CD8-positive, alpha-beta memory T cell (primary cell): ENCODE data around the gene IMPACT. TPM values are rescaled to one million over a fixed set of nuclear protein-coding genes. Genes with fewer than 3 reads are reported as not detected.

Source experiments
- CTCF ChIA-PET: fragments of 350-600 bp; sonication (Branson Sonifier 250); formaldehyde crosslinking; loops from one replicate; lab custom pipeline; 2021; ENCODE audit warnings: antibody characterized with exemption; lab: Charles Lee
- POLR2A ChIA-PET: fragments of 350-600 bp; sonication (Branson Sonifier 250); formaldehyde crosslinking; loops from one replicate; lab custom pipeline; 2021; ENCODE audit warnings: antibody characterized with exemption; lab: Charles Lee
- DNase-seq, 5 donors: peaks; one replicate each; pipeline versions ENCODE4 v3.0.0 to v3.0.0-alpha.2; 2020 to 2022; ENCODE audit warnings: mixed read lengths in 1 of 5
- H3K27ac ChIP-seq: one replicate; pipeline ENCODE4 v1.7.0; 2013; ENCODE audit warnings: low read depth, mild to moderate bottlenecking, low read length, moderate library complexity
- H3K27me3 ChIP-seq: 2 replicates; pipeline ENCODE4 v1.7.0; 2013; ENCODE audit warnings: low read length, mild to moderate bottlenecking; ENCODE audit not compliant: insufficient read depth, poor library complexity, severe bottlenecking
- H3K36me3 ChIP-seq: 2 replicates; pipeline ENCODE4 v1.7.0; 2013; ENCODE audit warnings: mild to moderate bottlenecking, low read length, moderate library complexity; ENCODE audit not compliant: insufficient read depth
- H3K4me1 ChIP-seq: 2 replicates; pipeline ENCODE4 v1.7.0; 2013; ENCODE audit warnings: mild to moderate bottlenecking, low read length, moderate library complexity; ENCODE audit not compliant: insufficient read depth
- H3K4me3 ChIP-seq: 2 replicates; pipeline ENCODE4 v1.7.0; 2013; ENCODE audit warnings: mild to moderate bottlenecking, low read length
- H3K9me3 ChIP-seq: 2 replicates; pipeline ENCODE4 v1.7.0; 2013; ENCODE audit warnings: mild to moderate bottlenecking, low read length
- H3K27ac Mint-ChIP-seq, 8 donors: one replicate each; pipeline ENCODE4 v1.8.0; 2020 to 2021; ENCODE audit warnings: mixed read lengths in 8 of 8, mild to moderate bottlenecking in 6 of 8, inconsistent platforms in 3 of 8, moderate library complexity in 3 of 8
- H3K27me3 Mint-ChIP-seq, 2 donors: one replicate each; pipeline ENCODE4 v1.8.0; 2020 to 2021; ENCODE audit warnings: mixed read lengths in 2 of 2, mild to moderate bottlenecking in 1 of 2, moderate library complexity in 1 of 2
- H3K36me3 Mint-ChIP-seq, 3 donors: one replicate each; pipeline ENCODE4 v1.8.0; 2020 to 2021; ENCODE audit warnings: mixed read lengths in 3 of 3, inconsistent platforms in 1 of 3, mild to moderate bottlenecking in 1 of 3
- H3K4me1 Mint-ChIP-seq, 3 donors: one replicate each; pipeline ENCODE4 v1.8.0; 2020 to 2021; ENCODE audit warnings: mixed read lengths in 3 of 3, inconsistent platforms in 1 of 3, mild to moderate bottlenecking in 1 of 3
- H3K4me3 Mint-ChIP-seq, 7 donors: one replicate each; pipeline ENCODE4 v1.8.0; 2020 to 2021; ENCODE audit warnings: mixed read lengths in 7 of 7, mild to moderate bottlenecking in 6 of 7, moderate library complexity in 4 of 7, inconsistent platforms in 2 of 7
- H3K9me3 Mint-ChIP-seq, 5 donors: one replicate each; pipeline ENCODE4 v1.8.0; 2020 to 2022; ENCODE audit warnings: mixed read lengths in 5 of 5, mild to moderate bottlenecking in 3 of 5, moderate library complexity in 2 of 5, inconsistent platforms in 1 of 5
- polyA plus RNA-seq: library from polyadenylated mRNA; unstranded; fragments of 300-500 nt; fragmentation: Illumina TruSeq; gene quantifications from one replicate; pipeline ENCODE4 v1.2.3, GENCODE V29; 2021
- total RNA-seq, 2 experiments: library from RNA; stranded (reverse); gene quantifications; one replicate each; pipeline ENCODE4 v1.2.3, GENCODE V29; 2021

IMPACT gene, protein sequence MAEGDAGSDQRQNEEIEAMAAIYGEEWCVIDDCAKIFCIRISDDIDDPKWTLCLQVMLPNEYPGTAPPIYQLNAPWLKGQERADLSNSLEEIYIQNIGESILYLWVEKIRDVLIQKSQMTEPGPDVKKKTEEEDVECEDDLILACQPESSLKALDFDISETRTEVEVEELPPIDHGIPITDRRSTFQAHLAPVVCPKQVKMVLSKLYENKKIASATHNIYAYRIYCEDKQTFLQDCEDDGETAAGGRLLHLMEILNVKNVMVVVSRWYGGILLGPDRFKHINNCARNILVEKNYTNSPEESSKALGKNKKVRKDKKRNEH
- total RNA-seq = 10 to 100 TPM; 10.6 to 11.3 TPM
- polyA plus RNA-seq = 9.1 TPM

DNA sequence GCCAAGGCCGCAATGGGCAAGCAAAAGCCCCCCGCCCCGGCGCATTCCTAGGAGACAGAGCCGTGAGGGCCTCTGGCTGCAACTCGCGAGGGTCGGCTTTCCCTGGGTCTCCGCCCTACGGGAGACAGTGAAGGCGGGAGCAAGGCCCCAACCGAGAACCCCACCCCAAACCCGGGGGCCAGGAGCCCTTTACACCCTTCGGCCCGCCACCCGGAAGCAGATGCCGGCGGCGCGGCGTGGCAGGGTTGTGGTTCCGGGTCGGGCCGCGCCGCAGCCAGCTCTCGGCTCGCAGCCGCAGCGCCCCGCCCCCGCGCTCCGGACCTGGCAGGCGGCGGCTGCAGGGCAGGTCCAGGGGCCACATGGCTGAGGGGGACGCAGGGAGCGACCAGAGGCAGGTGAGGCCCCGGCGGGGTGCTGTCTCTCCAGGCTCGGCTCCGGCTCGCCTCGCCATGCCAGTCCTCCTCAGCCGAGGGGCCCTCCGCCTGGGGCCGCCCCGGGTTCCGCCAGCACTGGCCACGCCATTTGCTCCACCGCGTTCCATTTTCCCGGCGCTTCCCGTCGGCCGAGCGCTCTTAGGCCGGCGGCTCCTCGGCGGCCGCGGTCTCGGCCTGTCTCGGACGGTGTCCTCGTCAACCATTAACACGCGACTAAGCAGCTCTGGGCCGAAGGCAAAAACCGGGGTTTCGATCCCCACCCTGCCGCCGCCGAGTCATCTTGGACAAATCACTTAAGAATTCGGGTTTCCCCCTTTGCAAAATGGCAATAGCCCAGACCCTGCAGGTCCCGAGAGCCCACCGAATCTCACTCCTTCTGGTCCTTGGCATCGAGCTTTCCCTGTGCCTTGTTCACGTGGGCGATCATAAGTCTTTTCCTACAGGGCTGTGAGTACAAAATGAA lies at the start of gene IMPACT:
TSS of gene IMPACT (plus strand) at position 273 of the 897 bp plus-strand sequence. CDS start at position 360, 87 bp downstream.
- ChIA-PET CTCF (no interaction called here), POLR2A (no interaction called here)
- Histone ChIP-seq H3K9me3 (no peaks in the 10 kb centered on the region), H3K36me3 (no peaks in the 10 kb centered on the region), H3K27ac (peak within 1 kb of the TSS; percentile 29), H3K27me3 (no peaks in the 10 kb centered on the region), H3K4me3 (peak within 1 kb of the TSS; percentile 72), H3K4me1 (peaks cover 4% of the 10 kb centered on the region)
- Mint-ChIP-seq H3K27ac (peak within 1 kb of the TSS in 6 of 8 donors; percentile 69 to 97 (median 84)), H3K9me3 (peaks cover 0 to 12% (median 8%) of the 10 kb centered on the region in 5 donors), H3K27me3 (peaks cover 4 to 28% of the 10 kb centered on the region in 2 donors), H3K36me3 (peaks cover 13 to 31% (median 20%) of the 10 kb centered on the region in 3 donors), H3K4me3 (peak within 1 kb of the TSS; percentile 85 to 94 (median 89)), H3K4me1 (peaks cover 18 to 25% (median 22%) of the 10 kb centered on the region in 3 donors)
- DNase-seq = peak; percentile 64 to 79 (median 72)

DNA sequence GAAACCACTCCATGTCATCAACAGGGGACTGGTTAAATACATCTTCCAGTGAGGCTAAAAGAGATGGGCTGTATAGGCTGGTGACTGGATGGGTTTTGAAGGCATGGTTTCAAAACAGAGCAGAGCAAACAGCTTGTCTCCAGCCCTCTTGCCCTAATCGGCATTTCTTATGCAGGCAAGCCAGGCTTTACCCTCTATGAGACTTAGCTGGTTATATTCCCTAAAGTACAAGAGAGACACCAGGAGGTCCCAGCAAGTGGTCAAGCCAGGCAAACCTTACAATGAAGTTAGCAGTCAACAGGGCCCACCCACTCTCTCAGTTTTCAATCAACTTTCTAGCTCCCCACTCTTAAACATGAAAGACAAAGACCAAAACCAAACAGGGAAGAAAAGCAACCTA lies 47.9 kb upstream of the IMPACT start:
- Mint-ChIP-seq H3K27ac (no peak overlapping the region), H3K36me3 (no peaks in the 10 kb centered on the region), H3K4me3 (no peak overlapping the region), H3K4me1 (no peaks in the 10 kb centered on the region), H3K9me3 (no peaks in the 10 kb centered on the region), H3K27me3 (peaks cover 3 to 4% of the 10 kb centered on the region in 2 donors)
- no peaks in the 10 kb centered on the region for H3K36me3 ChIP-seq
- H3K4me1 ChIP-seq = no peaks in the 10 kb centered on the region
- ChIA-PET CTCF (no interaction called here), POLR2A (no interaction called here)
- H3K9me3 ChIP-seq = no peaks in the 10 kb centered on the region
- DNase-seq = no peak
- no peak overlapping the region for H3K4me3 ChIP-seq
- no peaks in the 10 kb centered on the region for H3K27me3 ChIP-seq
- H3K27ac ChIP-seq = no peak overlapping the region

DNA sequence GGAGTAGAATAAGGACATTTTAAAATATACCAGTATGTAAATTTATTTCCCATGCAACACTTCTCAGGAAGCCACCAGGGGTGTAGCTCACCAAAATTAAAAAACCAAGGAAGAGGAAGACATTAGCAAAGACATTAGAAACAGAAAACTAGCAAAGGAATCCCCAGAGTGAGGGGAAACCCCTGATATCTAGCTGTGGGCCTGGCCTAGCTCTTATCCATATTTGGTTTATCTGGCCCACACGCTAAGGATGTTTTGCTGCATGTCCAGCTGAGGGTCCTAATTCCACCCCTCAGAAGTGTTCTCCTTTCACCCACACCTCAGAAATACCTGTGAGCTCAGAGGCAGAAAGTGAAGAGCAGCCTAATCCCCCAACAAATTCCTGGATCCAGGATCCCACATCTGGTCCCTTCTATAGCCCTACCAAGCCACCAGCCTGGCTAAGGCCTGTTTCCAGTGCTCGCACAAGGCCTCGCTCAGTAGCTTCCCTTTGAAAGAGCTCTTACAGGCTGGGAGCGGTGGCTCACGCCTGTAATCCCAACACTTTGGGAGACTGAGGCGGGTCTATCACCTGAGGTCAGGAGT lies 46.2 kb upstream of the IMPACT start:
- Histone ChIP-seq H3K36me3 (no peaks in the 10 kb centered on the region), H3K4me1 (no peaks in the 10 kb centered on the region), H3K27me3 (no peaks in the 10 kb centered on the region), H3K4me3 (no peak overlapping the region), H3K27ac (no peak overlapping the region), H3K9me3 (no peaks in the 10 kb centered on the region)
- H3K9me3 Mint-ChIP-seq = no peaks in the 10 kb centered on the region
- POLR2A ChIA-PET = no interaction called here
- peaks cover 0 to 4% (median 0%) of the 10 kb centered on the region in 3 donors for H3K36me3 Mint-ChIP-seq
- no peak for DNase-seq
- no peak overlapping the region for H3K27ac Mint-ChIP-seq
- H3K27me3 Mint-ChIP-seq = peaks cover 3 to 7% of the 10 kb centered on the region in 2 donors
- CTCF ChIA-PET = interaction anchor here (1.8 kb wide), 1 partner anchor 10 kb away, joined by 4 read pairs; no protein-coding TSS in a partner anchor
- no peak overlapping the region for H3K4me3 Mint-ChIP-seq
- no peaks in the 10 kb centered on the region for H3K4me1 Mint-ChIP-seq

GRCh38 chr18:24381126-24381525 lies 45.3 kb upstream of the IMPACT start:
- Histone ChIP-seq H3K4me1 (no peaks in the 10 kb centered on the region), H3K27me3 (no peaks in the 10 kb centered on the region), H3K4me3 (no peak overlapping the region), H3K36me3 (no peaks in the 10 kb centered on the region), H3K9me3 (no peaks in the 10 kb centered on the region), H3K27ac (no peak overlapping the region)
- peaks cover 0 to 4% (median 0%) of the 10 kb centered on the region in 3 donors for H3K36me3 Mint-ChIP-seq
- ChIA-PET CTCF (interaction anchor here (1.8 kb wide), 1 partner anchor 11 kb away, joined by 4 read pairs; no protein-coding TSS in a partner anchor), POLR2A (no interaction called here)
- H3K27me3 Mint-ChIP-seq = peaks cover 4 to 7% of the 10 kb centered on the region in 2 donors
- DNase-seq = no peak
- no peaks in the 10 kb centered on the region for H3K9me3 Mint-ChIP-seq
- no peak overlapping the region for H3K27ac Mint-ChIP-seq
- no peak overlapping the region for H3K4me3 Mint-ChIP-seq
- no peaks in the 10 kb centered on the region for H3K4me1 Mint-ChIP-seq

GRCh38 chr18:24386681-24387080 lies 39.8 kb upstream of the IMPACT start:
- peaks cover 6 to 17% of the 10 kb centered on the region in 2 donors for H3K27me3 Mint-ChIP-seq
- no peaks in the 10 kb centered on the region for H3K9me3 Mint-ChIP-seq
- H3K27ac Mint-ChIP-seq = no peak overlapping the region
- POLR2A ChIA-PET = no interaction called here
- no peaks in the 10 kb centered on the region for H3K4me1 Mint-ChIP-seq
- Histone ChIP-seq H3K4me3 (no peak overlapping the region), H3K4me1 (no peaks in the 10 kb centered on the region), H3K36me3 (no peaks in the 10 kb centered on the region), H3K9me3 (no peaks in the 10 kb centered on the region), H3K27me3 (no peaks in the 10 kb centered on the region), H3K27ac (no peak overlapping the region)
- H3K4me3 Mint-ChIP-seq = no peak overlapping the region
- H3K36me3 Mint-ChIP-seq = peaks cover 0 to 4% (median 0%) of the 10 kb centered on the region in 3 donors
- CTCF ChIA-PET = no interaction called here
- DNase-seq = no peak

DNA sequence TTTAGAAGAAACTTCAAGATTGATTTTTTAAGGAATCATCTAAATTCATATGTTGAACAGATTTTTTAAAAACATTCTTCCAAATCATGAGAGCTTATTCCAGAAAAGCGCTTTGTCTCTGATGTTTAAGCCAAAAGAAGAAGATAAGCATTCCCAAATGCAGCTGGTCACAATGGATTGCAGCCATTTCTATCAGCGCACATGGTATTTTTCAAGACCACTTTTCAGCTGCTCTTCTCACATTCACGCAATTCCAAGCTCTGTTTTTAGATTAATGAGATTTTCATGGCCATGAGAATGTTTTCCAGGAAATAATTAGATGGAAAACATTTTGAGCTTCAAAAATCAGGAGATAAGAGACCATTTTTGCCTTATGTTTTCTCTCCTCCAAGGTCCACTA lies 37.5 kb upstream of the IMPACT start:
- no peak for DNase-seq
- ChIA-PET CTCF (no interaction called here), POLR2A (no interaction called here)
- H3K27me3 Mint-ChIP-seq = peaks cover 6 to 15% of the 10 kb centered on the region in 2 donors
- H3K36me3 Mint-ChIP-seq = peaks cover 0 to 1% (median 0%) of the 10 kb centered on the region in 3 donors
- no peak overlapping the region for H3K27ac ChIP-seq
- no peaks in the 10 kb centered on the region for H3K9me3 Mint-ChIP-seq
- no peaks in the 10 kb centered on the region for H3K4me1 ChIP-seq
- no peaks in the 10 kb centered on the region for H3K9me3 ChIP-seq
- no peaks in the 10 kb centered on the region for H3K36me3 ChIP-seq
- H3K27ac Mint-ChIP-seq = no peak overlapping the region
- H3K4me3 ChIP-seq = no peak overlapping the region
- H3K4me1 Mint-ChIP-seq = no peaks in the 10 kb centered on the region
- H3K27me3 ChIP-seq = no peaks in the 10 kb centered on the region
- H3K4me3 Mint-ChIP-seq = no peak overlapping the region

- ChIA-PET CTCF (interaction anchor here (1.5 kb wide), 1 partner anchor 94 kb away, joined by 3 read pairs; no protein-coding TSS in a partner anchor), POLR2A (no interaction called here)
- H3K27ac Mint-ChIP-seq = peak overlapping the region in 1 of 8 donors; percentile 26
- Histone ChIP-seq H3K4me3 (no peak overlapping the region), H3K27me3 (no peaks in the 10 kb centered on the region), H3K36me3 (no peaks in the 10 kb centered on the region), H3K27ac (no peak overlapping the region), H3K4me1 (peaks cover 8% of the 10 kb centered on the region), H3K9me3 (no peaks in the 10 kb centered on the region)
- H3K36me3 Mint-ChIP-seq = no peaks in the 10 kb centered on the region
- no peak for DNase-seq
- peak overlapping the region in 2 of 7 donors; percentile 52 to 67 for H3K4me3 Mint-ChIP-seq
- no peaks in the 10 kb centered on the region for H3K9me3 Mint-ChIP-seq
- H3K27me3 Mint-ChIP-seq = peaks cover 10 to 24% of the 10 kb centered on the region in 2 donors
- H3K4me1 Mint-ChIP-seq = peaks cover 14 to 19% (median 14%) of the 10 kb centered on the region in 3 donors
Measured at GRCh38 chr18:24395049-24395795, 31.2 kb upstream of the IMPACT start.
